DMS79 (cell line): ENCODE data around the gene REV3L.
"Not testable (repeated sequence)": the region's sequence is repeated elsewhere in the genome, so short reads cannot be mapped to it uniquely, and the experiment has no call there.

Experiments used
- DNase-seq: peaks from one replicate; lab custom pipeline; 2025; lab: John Stamatoyannopoulos, UW

The REV3L gene

GRCh38 chr6:111490067-111490466, 7.0 kb upstream of the REV3L start:
- no peak for DNase-seq

GRCh38 chr6:111487661-111488060, 4.6 kb upstream of the REV3L start:
- DNase-seq = no peak

GRCh38 chr6:111486921-111487320, 3.9 kb upstream of the REV3L start:
- DNase-seq = no peak

- no peak for DNase-seq
Measured at GRCh38 chr6:111486475-111486874, 3.5 kb upstream of the REV3L start.

- DNase-seq = no peak
Measured at GRCh38 chr6:111485342-111485741, 2.3 kb upstream of the REV3L start.

GRCh38 chr6:111484633-111484930, 1.6 kb upstream of the REV3L start:
- DNase-seq = peak; percentile 49

GRCh38 chr6:111483736-111484632, 966 bp upstream of the REV3L start:
- peak; percentile 91 for DNase-seq

GRCh38 chr6:111482188-111482958, 645 bp downstream of the REV3L start:
- peak; percentile 18 for DNase-seq

- no peak for DNase-seq
Measured at GRCh38 chr6:111481836-111482187, 1.2 kb downstream of the REV3L start.

GRCh38 chr6:111480988-111481822, 1.8 kb downstream of the REV3L start:
- DNase-seq = no peak

GRCh38 chr6:111478749-111479148, 4.3 kb downstream of the REV3L start:
- peak; percentile 58 for DNase-seq

GRCh38 chr6:111478064-111478476, 4.9 kb downstream of the REV3L start:
- DNase-seq = no peak

GRCh38 chr6:111477481-111477938, 5.5 kb downstream of the REV3L start:
- no peak for DNase-seq

- not testable (repeated sequence) for DNase-seq
Measured at GRCh38 chr6:111476061-111476460, 7.0 kb downstream of the REV3L start.

- no peak for DNase-seq
Measured at GRCh38 chr6:111474771-111475170, 8.2 kb downstream of the REV3L start.

- peak; percentile 20 for DNase-seq
Measured at GRCh38 chr6:111474106-111474505, 8.9 kb downstream of the REV3L start.

GRCh38 chr6:111472933-111473435, 10.0 kb downstream of the REV3L start:
- DNase-seq = no peak

- no peak for DNase-seq
Measured at GRCh38 chr6:111471958-111472357, 11.1 kb downstream of the REV3L start.

GRCh38 chr6:111471533-111471932, 11.5 kb downstream of the REV3L start:
- DNase-seq = no peak

GRCh38 chr6:111470991-111471390, 12.0 kb downstream of the REV3L start:
- DNase-seq = no peak

- DNase-seq = no peak
Measured at GRCh38 chr6:111469543-111469942, 13.5 kb downstream of the REV3L start.

GRCh38 chr6:111468329-111469012, 14.5 kb downstream of the REV3L start:
- DNase-seq = no peak
